C4-2B (cell line): Measurements from ENCODE around the gene USF1.
A peak's percentile ranks its signal among the peaks of the same experiment; 100 is the strongest.

Source experiments
- H3K27ac ChIP-seq: fragments of 450-650 bp; 2 replicates; pipeline ENCODE4 v1.5.1; 2017
- CTCF ChIP-seq: fragments of 450-650 bp; conservative IDR thresholded peaks from 2 replicates; pipeline ENCODE4 v1.5.1; 2017; ENCODE audit warnings: mild to moderate bottlenecking
- ZFX ChIP-seq: fragments of 450-650 bp; IDR thresholded peaks from 2 replicates; pipeline ENCODE4 v1.6.1; 2017

Gene USF1

GRCh38 chr1:161054232-161054631 is 8.5 kb upstream of the USF1 start:
- TF ChIP-seq CTCF (no peak), ZFX (no peak)

GRCh38 chr1:161052899-161053298 is 7.1 kb upstream of the USF1 start:
- no peak overlapping the region for H3K27ac ChIP-seq
- TF ChIP-seq CTCF: no peak
- no peak for TF ChIP-seq ZFX

More at GRCh38 chr1:161054232-161054631, 8.5 kb upstream of the USF1 start:
- H3K27ac ChIP-seq: no peak overlapping the region

- H3K27ac ChIP-seq: no peak overlapping the region
- TF ChIP-seq ZFX: no peak
Measured at GRCh38 chr1:161051219-161051618, 5.4 kb upstream of the USF1 start.

GRCh38 chr1:161048949-161049722 is 3.4 kb upstream of the USF1 start:
- TF ChIP-seq CTCF (no peak), ZFX (no peak)
- no peak overlapping the region for H3K27ac ChIP-seq

- TF ChIP-seq CTCF: no peak
- TF ChIP-seq ZFX: no peak
- H3K27ac ChIP-seq: no peak overlapping the region
Measured at GRCh38 chr1:161047436-161048420, 2.0 kb upstream of the USF1 start.

- peak overlapping the region; percentile 94; the same call in 1 of the 2 replicates for H3K27ac ChIP-seq
- TF ChIP-seq ZFX (no peak), CTCF (no peak)
Measured at GRCh38 chr1:161046605-161047228, 940 bp upstream of the USF1 start.

- TF ChIP-seq CTCF (no peak), ZFX (peak; percentile 79)
Measured at GRCh38 chr1:161044908-161045735, 655 bp downstream of the USF1 start.

More at GRCh38 chr1:161044908-161045735, 655 bp downstream of the USF1 start:
- peak overlapping the region; percentile 94 for H3K27ac ChIP-seq
